IMR-90 (cell line): Measurements from ENCODE around the gene CTRB2.

Experiments
- CEBPB ChIP-seq: IDR thresholded peaks from 2 replicates; pipeline ENCODE4 v1.6.1; 2012; ENCODE audit warnings: low read depth, low read length, improper control_type of control experiment
- POLR2A ChIP-seq: IDR thresholded peaks from 2 replicates; pipeline ENCODE4 v1.6.1; 2012; ENCODE audit warnings: mild to moderate bottlenecking, low read depth, low read length
- RAD21 ChIP-seq: IDR thresholded peaks from 2 replicates; pipeline ENCODE4 v1.6.1; 2012; ENCODE audit warnings: low read length, improper control_type of control experiment
- RCOR1 ChIP-seq: IDR thresholded peaks from 2 replicates; pipeline ENCODE4 v1.6.1; 2012; ENCODE audit warnings: mild to moderate bottlenecking, low read length, improper control_type of control experiment; ENCODE audit not compliant: insufficient replicate concordance
- RFX5 ChIP-seq: IDR thresholded peaks from 2 replicates; pipeline ENCODE4 v1.8.0; 2012; ENCODE audit warnings: low read depth, mild to moderate bottlenecking, low read length, moderate library complexity
- TF ChIP-seq, protein P1 (sequence below): conservative IDR thresholded peaks from 2 replicates; pipeline ENCODE4 v1.5.1; 2012; ENCODE audit warnings: mild to moderate bottlenecking, low read depth, low read length, improper control_type of control experiment

DNA sequence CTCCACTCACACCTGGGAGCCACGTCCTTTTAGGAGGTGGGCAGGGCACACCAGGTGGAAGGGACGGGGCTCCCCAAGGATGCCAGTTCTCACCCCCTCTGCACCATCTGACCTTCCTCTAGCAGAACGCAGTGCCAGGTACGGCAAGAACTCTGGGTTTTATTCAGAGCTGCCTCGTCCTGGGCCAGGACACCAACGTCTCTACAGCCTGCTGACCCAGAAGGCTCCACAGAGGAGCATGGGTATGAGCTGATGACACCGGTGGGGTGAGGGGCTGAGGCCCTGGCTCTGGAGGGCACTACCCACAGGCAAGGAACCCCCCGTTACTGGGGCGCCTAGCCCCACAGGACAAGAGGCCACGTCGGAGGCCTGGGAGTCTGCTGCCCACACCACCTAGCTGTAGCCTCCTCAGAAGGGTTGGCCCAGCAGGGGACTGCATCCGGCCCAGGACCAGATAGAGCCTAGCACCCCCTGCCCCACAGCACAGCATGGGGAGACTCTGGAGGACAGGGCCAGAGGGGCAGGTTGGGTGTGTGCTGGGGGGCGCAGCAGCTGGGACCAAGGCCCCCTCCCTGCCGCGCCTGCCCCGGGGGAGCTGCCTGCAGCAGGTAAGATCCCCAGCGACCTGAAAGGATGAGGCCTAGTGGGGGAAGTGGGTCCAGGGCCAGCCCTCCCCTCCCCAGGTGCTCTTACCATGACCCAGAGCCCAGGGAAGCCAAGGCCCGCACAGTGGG lies 30.6 kb upstream of the CTRB2 start:
- TF ChIP-seq, protein P1, sequence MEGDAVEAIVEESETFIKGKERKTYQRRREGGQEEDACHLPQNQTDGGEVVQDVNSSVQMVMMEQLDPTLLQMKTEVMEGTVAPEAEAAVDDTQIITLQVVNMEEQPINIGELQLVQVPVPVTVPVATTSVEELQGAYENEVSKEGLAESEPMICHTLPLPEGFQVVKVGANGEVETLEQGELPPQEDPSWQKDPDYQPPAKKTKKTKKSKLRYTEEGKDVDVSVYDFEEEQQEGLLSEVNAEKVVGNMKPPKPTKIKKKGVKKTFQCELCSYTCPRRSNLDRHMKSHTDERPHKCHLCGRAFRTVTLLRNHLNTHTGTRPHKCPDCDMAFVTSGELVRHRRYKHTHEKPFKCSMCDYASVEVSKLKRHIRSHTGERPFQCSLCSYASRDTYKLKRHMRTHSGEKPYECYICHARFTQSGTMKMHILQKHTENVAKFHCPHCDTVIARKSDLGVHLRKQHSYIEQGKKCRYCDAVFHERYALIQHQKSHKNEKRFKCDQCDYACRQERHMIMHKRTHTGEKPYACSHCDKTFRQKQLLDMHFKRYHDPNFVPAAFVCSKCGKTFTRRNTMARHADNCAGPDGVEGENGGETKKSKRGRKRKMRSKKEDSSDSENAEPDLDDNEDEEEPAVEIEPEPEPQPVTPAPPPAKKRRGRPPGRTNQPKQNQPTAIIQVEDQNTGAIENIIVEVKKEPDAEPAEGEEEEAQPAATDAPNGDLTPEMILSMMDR, result no peak
- TF ChIP-seq RAD21 (no peak), POLR2A (no peak), CEBPB (no peak), RFX5 (no peak), RCOR1 (no peak)
